ENCODE measurements around the gene ALDH3A1.

The ALDH3A1 gene

GRCh38 chr17:19718613-19719354 is 29.3 kb downstream of the ALDH3A1 start:
- DNase-seq (ENCODE audit: low read depth): no peak

- no peak for DNase-seq (ENCODE audit: low read depth)
Observed at GRCh38 chr17:19718041-19718612, 30.0 kb downstream of the ALDH3A1 start.

GRCh38 chr17:19717411-19717908 is 30.6 kb downstream of the ALDH3A1 start:
- no peak for DNase-seq (ENCODE audit: low read depth)

- no peak for DNase-seq (ENCODE audit: low read depth)
Observed at GRCh38 chr17:19717031-19717360, 31.1 kb downstream of the ALDH3A1 start.

GRCh38 chr17:19716108-19717030 is 31.7 kb downstream of the ALDH3A1 start, which contains the start of gene SLC47A2:
Gene SLC47A2, minus strand, starts transcription at chr17:19716584. Its CDS starts 29 bp downstream, at chr17:19716555.
- DNase-seq (ENCODE audit: low read depth): no peak

- no peak for DNase-seq (ENCODE audit: low read depth)
Observed at GRCh38 chr17:19714542-19715411, 33.3 kb downstream of the ALDH3A1 start.

- no peak for DNase-seq (ENCODE audit: low read depth)
Observed at GRCh38 chr17:19713901-19714361, 34.2 kb downstream of the ALDH3A1 start.

- DNase-seq (ENCODE audit: low read depth): no peak
Observed at GRCh38 chr17:19713462-19713861, 34.6 kb downstream of the ALDH3A1 start.

GRCh38 chr17:19712436-19713004 is 35.6 kb downstream of the ALDH3A1 start:
- no peak for DNase-seq (ENCODE audit: low read depth)

- no peak for DNase-seq (ENCODE audit: low read depth)
Observed at GRCh38 chr17:19709841-19710240, 38.3 kb downstream of the ALDH3A1 start.

GRCh38 chr17:19708431-19709175 is 39.5 kb downstream of the ALDH3A1 start:
- no peak for DNase-seq (ENCODE audit: low read depth)

GRCh38 chr17:19707728-19708221 is 40.3 kb downstream of the ALDH3A1 start:
- no peak for DNase-seq (ENCODE audit: low read depth)

- DNase-seq (ENCODE audit: low read depth): no peak
Observed at GRCh38 chr17:19706791-19707727, 41.0 kb downstream of the ALDH3A1 start.

GRCh38 chr17:19705771-19706770 is 42.0 kb downstream of the ALDH3A1 start:
- no peak for DNase-seq (ENCODE audit: low read depth)

- no peak for DNase-seq (ENCODE audit: low read depth)
Observed at GRCh38 chr17:19705201-19705600, 42.9 kb downstream of the ALDH3A1 start.

- DNase-seq (ENCODE audit: low read depth): no peak
Observed at GRCh38 chr17:19703828-19704613, 44.1 kb downstream of the ALDH3A1 start.

All from stimulated activated CD8-positive, alpha-beta memory T cell treated with anti-CD3 and anti-CD28 coated beads, Interleukin-4, amount 100 ng/mL, for 24 hours (primary cell).